GM23248 (cell line): ENCODE results near the gene CEACAM21. TPM values are rescaled to one million over a fixed set of nuclear protein-coding genes. Genes with fewer than 3 reads are reported as not detected.

Experiments used
- DNase-seq: peaks from one replicate; pipeline ENCODE4 v3.0.0-alpha.2; 2015
- H2AFZ ChIP-seq: fragments of 200-600 bp; sonication (generic); 2 replicates; pipeline ENCODE4 v1.6.1; 2016; ENCODE audit warnings: antibody characterized with exemption
- H3F3A ChIP-seq: fragments of 200-600 bp; sonication (generic); 2 replicates; pipeline ENCODE4 v1.6.1; 2016; ENCODE audit warnings: mild to moderate bottlenecking, antibody characterized with exemption, mixed run types; ENCODE audit not compliant: insufficient read depth
- H3K27ac ChIP-seq: fragments of 200-600 bp; sonication (generic); 2 replicates; pipeline ENCODE4 v1.5.1; 2016; ENCODE audit warnings: mild to moderate bottlenecking
- H3K27me3 ChIP-seq: fragments of 200-600 bp; sonication (generic); replicated peaks from 2 replicates; pipeline ENCODE4 v1.6.1; 2016; ENCODE audit warnings: mild to moderate bottlenecking; ENCODE audit not compliant: insufficient read depth
- H3K36me3 ChIP-seq: fragments of 200-600 bp; sonication (generic); 2 replicates; pipeline ENCODE4 v1.6.1; 2016; ENCODE audit warnings: low read depth, mild to moderate bottlenecking
- H3K4me1 ChIP-seq: fragments of 200-600 bp; sonication (generic); 2 replicates; pipeline ENCODE4 v1.6.1; 2016; ENCODE audit warnings: mild to moderate bottlenecking; ENCODE audit not compliant: insufficient read depth
- H3K4me2 ChIP-seq: fragments of 200-600 bp; sonication (generic); one replicate; pipeline ENCODE4 v1.6.1; 2016; ENCODE audit warnings: mild to moderate bottlenecking; ENCODE audit not compliant: unreplicated experiment
- H3K4me3 ChIP-seq: fragments of 200-600 bp; sonication (generic); 2 replicates; pipeline ENCODE4 v1.5.1; 2016; ENCODE audit warnings: mild to moderate bottlenecking
- H3K79me2 ChIP-seq: fragments of 200-600 bp; sonication (generic); 2 replicates; pipeline ENCODE4 v1.6.1; 2016; ENCODE audit warnings: mild to moderate bottlenecking; ENCODE audit not compliant: insufficient read depth
- H3K9ac ChIP-seq: fragments of 200-600 bp; sonication (generic); 2 replicates; pipeline ENCODE4 v1.6.1; 2016; ENCODE audit warnings: mild to moderate bottlenecking
- H3K9me2 ChIP-seq: fragments of 200-600 bp; sonication (generic); 2 replicates; pipeline ENCODE4 v1.6.1; 2016; ENCODE audit warnings: mixed run types, mild to moderate bottlenecking, moderate library complexity; ENCODE audit not compliant: insufficient read depth
- H3K9me3 ChIP-seq: fragments of 200-600 bp; sonication (generic); one replicate; pipeline ENCODE4 v1.6.1; 2017; ENCODE audit warnings: low read depth
- H4K20me1 ChIP-seq: fragments of 200-600 bp; sonication (generic); 2 replicates; pipeline ENCODE4 v1.6.0; 2016; ENCODE audit not compliant: insufficient read depth
- EZH2 ChIP-seq: fragments of 200-600 bp; sonication (generic); IDR thresholded peaks from 2 replicates; pipeline ENCODE4 v1.6.1; 2018; ENCODE audit warnings: antibody characterized with exemption, mild to moderate bottlenecking; ENCODE audit not compliant: insufficient read depth, poor library complexity, severe bottlenecking
- EZH2phosphoT487 ChIP-seq: fragments of 200-600 bp; sonication (generic); IDR thresholded peaks from 2 replicates; pipeline ENCODE4 v1.6.1; 2018; ENCODE audit warnings: antibody characterized with exemption, moderate library complexity, mild to moderate bottlenecking, low read depth; ENCODE audit not compliant: insufficient read depth
- WGBS, 2 experiments: methylation state at CpG; one replicate each; pipeline ENCODE4 v1.1.6; 2015 to 2017; ENCODE audit warnings: low lambda C conversion rate in 2 of 2, low coverage in 1 of 2; ENCODE audit errors: missing lambda C conversion rate in 2 of 2; 5-methylcytosine and 5-hydroxymethylcytosine counted together
- in situ Hi-C: fragments of 300-500 bp; cut with MboI; formaldehyde crosslinking; loops from 2 replicates; pipeline ENCODE4 v1.15.0; 2020
- polyA plus RNA-seq: library from polyadenylated mRNA; unstranded; fragments of >200 nt; fragmentation: Nextera tagmentation; extraction: Ambion mirVana; gene quantifications from 2 replicates; pipeline ENCODE4 v1.2.1, GENCODE V29; 2016
- total RNA-seq: library from RNA; depleted of rRNA; stranded (reverse); fragments of >200 nt; shearing (Covaris generic); gene quantifications from 2 replicates; pipeline ENCODE4 v1.2.3, GENCODE V29; 2014

The CEACAM21 gene
- total and polyA plus RNA-seq, 2 experiments from 2014 or later, result not detected

DNA sequence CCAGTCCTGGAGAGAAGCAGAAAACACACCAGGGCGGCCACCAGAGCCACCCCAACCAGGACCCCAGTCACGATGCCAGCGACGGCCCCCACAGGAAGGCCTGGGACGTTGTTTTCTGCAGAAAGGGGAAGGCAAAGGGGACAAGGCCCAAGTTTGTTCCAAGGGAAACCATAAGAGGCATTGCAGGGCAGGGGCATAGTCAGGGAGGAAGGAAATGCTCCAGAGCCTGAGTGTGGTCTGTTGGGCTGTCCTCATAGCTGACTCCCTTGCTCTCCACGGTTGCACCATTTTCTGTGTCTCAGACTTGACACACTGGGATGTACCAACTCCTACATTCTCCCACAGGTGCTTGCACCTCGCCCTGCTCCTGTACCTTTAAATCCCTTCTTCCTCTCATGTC lies 45.7 kb downstream of the CEACAM21 start:
- Histone ChIP-seq H3K4me3 (no peak overlapping the region), H3K4me1 (no peaks in the 10 kb centered on the region), H4K20me1 (no peaks in the 10 kb centered on the region), H3K79me2 (no peaks in the 10 kb centered on the region), H3K4me2 (no peak overlapping the region), H3K27me3 (peaks cover 7% of the 10 kb centered on the region), H3K9ac (no peak overlapping the region), H3K9me2 (no peaks in the 10 kb centered on the region), H3F3A (no peaks in the 10 kb centered on the region), H3K36me3 (no peaks in the 10 kb centered on the region), H3K27ac (no peak overlapping the region), H2AFZ (no peak overlapping the region), H3K9me3 (no peaks in the 10 kb centered on the region)
- in situ Hi-C loops, result no loop called here
- DNase-seq, result no peak
- TF ChIP-seq EZH2, result no peak
- TF ChIP-seq EZH2phosphoT487, result no peak
- 20 to 33% methylated on average over 7 of the region's 7 CpGs for WGBS, 2 experiments

DNA sequence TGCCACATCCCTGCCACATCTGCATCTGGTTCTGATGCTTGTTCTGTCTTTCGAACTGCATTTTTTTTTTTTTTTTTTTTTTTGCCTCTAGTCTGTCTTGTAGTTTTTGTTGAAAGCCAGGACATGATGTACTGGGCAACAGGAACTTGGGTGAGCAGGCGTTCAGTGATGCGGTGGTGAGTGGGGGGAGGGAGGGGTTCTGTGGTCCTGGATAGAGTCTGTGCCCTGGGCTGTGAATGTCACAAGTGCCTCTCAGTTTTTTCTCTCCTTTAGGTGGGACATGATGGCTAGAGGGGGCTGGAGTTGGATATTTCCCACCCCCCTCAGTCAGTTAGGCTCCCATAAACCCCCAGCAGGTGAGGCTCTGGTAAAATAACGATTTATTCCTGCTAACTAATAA lies 47.4 kb downstream of the CEACAM21 start:
- TF ChIP-seq EZH2 (no peak), EZH2phosphoT487 (no peak)
- no peak overlapping the region for H2AFZ ChIP-seq
- H4K20me1 ChIP-seq, result no peaks in the 10 kb centered on the region
- no peak overlapping the region for H3K27ac ChIP-seq
- H3K79me2 ChIP-seq, result no peaks in the 10 kb centered on the region
- DNase-seq, result no peak
- no peaks in the 10 kb centered on the region for H3K9me2 ChIP-seq
- no peaks in the 10 kb centered on the region for H3K9me3 ChIP-seq
- H3F3A ChIP-seq, result no peaks in the 10 kb centered on the region
- WGBS, 2 experiments, result 7 to 16% methylated on average over 3 to 4 of the region's 4 CpGs
- no peaks in the 10 kb centered on the region for H3K4me1 ChIP-seq
- in situ Hi-C loops, result no loop called here
- H3K27me3 ChIP-seq, result peaks cover 7% of the 10 kb centered on the region
- H3K36me3 ChIP-seq, result no peaks in the 10 kb centered on the region
- H3K9ac ChIP-seq, result no peak overlapping the region
- no peak overlapping the region for H3K4me2 ChIP-seq
- no peak overlapping the region for H3K4me3 ChIP-seq

- no peaks in the 10 kb centered on the region for H3K4me1 ChIP-seq
- no peak overlapping the region for H2AFZ ChIP-seq
- no peak overlapping the region for H3K4me3 ChIP-seq
- no peaks in the 10 kb centered on the region for H4K20me1 ChIP-seq
- DNase-seq, result no peak
- no peaks in the 10 kb centered on the region for H3K36me3 ChIP-seq
- 33 to 38% methylated on average over 7 of the region's 7 CpGs for WGBS, 2 experiments
- no peaks in the 10 kb centered on the region for H3K79me2 ChIP-seq
- H3K4me2 ChIP-seq, result no peak overlapping the region
- no peak overlapping the region for H3K27ac ChIP-seq
- H3K9ac ChIP-seq, result no peak overlapping the region
- in situ Hi-C loops, result no loop called here
- H3K9me3 ChIP-seq, result no peaks in the 10 kb centered on the region
- H3K9me2 ChIP-seq, result no peaks in the 10 kb centered on the region
- TF ChIP-seq EZH2, result no peak
- TF ChIP-seq EZH2phosphoT487, result no peak
- H3K27me3 ChIP-seq, result peaks cover 13% of the 10 kb centered on the region
- no peaks in the 10 kb centered on the region for H3F3A ChIP-seq
Observed at GRCh38 chr19:41624515-41624914, 48.5 kb downstream of the CEACAM21 start.

- Histone ChIP-seq H3K9me3 (no peaks in the 10 kb centered on the region), H3K36me3 (no peaks in the 10 kb centered on the region), H3K9ac (no peak overlapping the region), H4K20me1 (no peaks in the 10 kb centered on the region), H3K4me1 (no peaks in the 10 kb centered on the region), H3K9me2 (no peaks in the 10 kb centered on the region), H3K27me3 (peaks cover 15% of the 10 kb centered on the region), H3K4me3 (no peak overlapping the region), H3K4me2 (no peak overlapping the region), H3F3A (no peaks in the 10 kb centered on the region), H3K79me2 (no peaks in the 10 kb centered on the region), H2AFZ (no peak overlapping the region), H3K27ac (no peak overlapping the region)
- TF ChIP-seq EZH2phosphoT487 (no peak), EZH2 (no peak)
- 3 to 6% methylated on average over 4 of the region's 4 CpGs for WGBS, 2 experiments
- DNase-seq, result no peak
- in situ Hi-C loops, result no loop called here
Observed at GRCh38 chr19:41624937-41625336, 49.0 kb downstream of the CEACAM21 start.

DNA sequence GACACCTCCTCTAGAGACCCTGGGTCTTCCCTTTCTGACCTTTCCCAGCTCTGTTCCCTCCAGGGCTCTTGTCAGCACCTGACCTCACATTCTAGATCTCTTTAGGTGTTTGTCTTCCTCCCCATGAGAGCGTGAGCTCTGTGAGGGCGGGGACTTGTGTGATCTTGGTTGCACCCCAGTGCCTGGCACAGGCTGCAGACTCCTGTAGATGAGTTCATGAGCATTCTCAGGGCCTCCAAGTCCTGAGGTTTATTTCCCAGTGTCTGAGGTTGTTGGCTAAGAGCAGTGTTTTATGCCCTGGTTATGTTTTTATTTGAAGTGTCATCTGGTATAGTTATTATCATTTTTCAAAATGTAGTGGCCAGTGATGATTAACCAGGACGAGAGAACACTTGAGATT lies 50.3 kb downstream of the CEACAM21 start:
- H3F3A ChIP-seq, result no peaks in the 10 kb centered on the region
- no peaks in the 10 kb centered on the region for H3K36me3 ChIP-seq
- no peak for DNase-seq
- WGBS, 2 experiments, result 35 to 37% methylated on average over 3 of the region's 3 CpGs
- H3K27ac ChIP-seq, result no peak overlapping the region
- no peaks in the 10 kb centered on the region for H3K79me2 ChIP-seq
- H3K9me2 ChIP-seq, result no peaks in the 10 kb centered on the region
- in situ Hi-C loops, result no loop called here
- no peaks in the 10 kb centered on the region for H3K9me3 ChIP-seq
- no peak overlapping the region for H3K4me3 ChIP-seq
- no peak overlapping the region for H3K9ac ChIP-seq
- TF ChIP-seq EZH2phosphoT487 (no peak), EZH2 (no peak)
- H3K27me3 ChIP-seq, result peaks cover 15% of the 10 kb centered on the region
- H3K4me2 ChIP-seq, result no peak overlapping the region
- H3K4me1 ChIP-seq, result no peaks in the 10 kb centered on the region
- no peak overlapping the region for H2AFZ ChIP-seq
- H4K20me1 ChIP-seq, result no peaks in the 10 kb centered on the region
